ENCODE data around the gene VWA3A. TPM values are rescaled to one million over a fixed set of nuclear protein-coding genes. Genes with fewer than 3 reads are reported as not detected.

The VWA3A gene
- total RNA-seq, 1 experiment from 2014 or later = not detected

- ChIA-PET RAD21 (ENCODE audit: low non-redundant PET in 1 of 2, low total read pairs in 2 of 2, uncharacterized antibody in 2 of 2, unreplicated experiment in 2 of 2) (interaction anchor here in 1 of 2 experiments (1.6 kb wide), 1 partner anchor 185 kb away, joined by 4 read pairs; no protein-coding TSS in a partner anchor), POLR2A (interaction anchor here (1.2 kb wide), 1 partner anchor 185 kb away, joined by 5 read pairs; no protein-coding TSS in a partner anchor), CTCF (interaction anchor here (0.7 to 1.3 kb wide), 4 partner anchors 136 to 234 kb away, joined by 3 to 5 read pairs (median 3); no protein-coding TSS in a partner anchor)
- Histone ChIP-seq H3K36me3 (ENCODE audit: control insufficient read depth in 1 of 2, insufficient read depth in 2 of 2, low read length in 2 of 2) (no peaks in the 10 kb centered on the region), H3K9me2 (ENCODE audit: insufficient read depth) (no peaks in the 10 kb centered on the region), H3K9ac (ENCODE audit: low read length) (no peak overlapping the region), H3K4me2 (ENCODE audit: low read length) (no peak overlapping the region), H3K27me3 (ENCODE audit: insufficient read depth, low read length) (no peaks in the 10 kb centered on the region; the same call in 1 of the 2 replicates), H3K4me3 (replicated peaks in 1 of 2; ENCODE audit: low read depth in 1 of 2, low read length in 2 of 2) (no peak overlapping the region), H3K9me3 (ENCODE audit: control insufficient read depth in 1 of 2, insufficient read depth in 1 of 2, low read depth in 1 of 2, low read length in 2 of 2) (no peaks in the 10 kb centered on the region), H3K4me1 (ENCODE audit: control insufficient read depth in 1 of 2, insufficient read depth in 2 of 2, low read length in 2 of 2) (peaks cover 15 to 21% of the 10 kb centered on the region in 2 experiments), H3K79me2 (ENCODE audit: insufficient read depth, low read length) (no peaks in the 10 kb centered on the region), H4K20me1 (ENCODE audit: insufficient read depth) (no peaks in the 10 kb centered on the region), H3K27ac (ENCODE audit: low read depth, low read length) (no peak overlapping the region), H2AFZ (ENCODE audit: low read depth, low read length, poor library complexity, severe bottlenecking) (no peak overlapping the region)
- ATAC-seq (no peak), DNase-seq (ENCODE audit: low read depth, low spot score) (no peak)
- BruUV-seq (replicated peaks) = no TSS peak
- no peak for TF ChIP-seq CEBPB (IDR thresholded peaks at IDR 0.05; ENCODE audit: low read depth)
- TF ChIP-seq CTCF (IDR thresholded peaks at IDR 0.05 in 2 of 3, conservative IDR thresholded peaks at IDR 0.05 in 1 of 3; ENCODE audit: borderline replicate concordance in 1 of 3, insufficient read depth in 1 of 3, low read depth in 2 of 3, low read length in 2 of 3) = peak in 2 of 3 experiments; percentile 51 to 56; a peak in 4 of 6 replicates
- no peak for TF ChIP-seq EZH2 (IDR thresholded peaks at IDR 0.05)
- TF ChIP-seq ZNF274 (IDR thresholded peaks at IDR 0.05; ENCODE audit: low read depth, low read length) = no peak
- no peak for TF ChIP-seq JUND (IDR thresholded peaks at IDR 0.05)
- no peak for TF ChIP-seq SRF (IDR thresholded peaks at IDR 0.05; ENCODE audit: low read depth)
- no peak for TF ChIP-seq FOSL1 (IDR thresholded peaks at IDR 0.05; ENCODE audit: low read depth)
- intact Hi-C loops (cut with micrococcal nuclease) = loop anchor here (5.0 to 10.0 kb wide), 6 partner anchors 62 to 1248 kb away; partner anchors contain the start of gene IGSF6
These were observed 94.2 kb downstream of the VWA3A start for GRCh38 chr16:22186517-22186916.

GRCh38 chr16:22188267-22188594 lies 95.9 kb downstream of the VWA3A start:
- Histone ChIP-seq H3K4me3 (replicated peaks in 1 of 2; ENCODE audit: low read depth in 1 of 2, low read length in 2 of 2) (no peak overlapping the region), H3K4me1 (ENCODE audit: control insufficient read depth in 1 of 2, insufficient read depth in 2 of 2, low read length in 2 of 2) (peaks cover 20 to 30% of the 10 kb centered on the region in 2 experiments), H3K27me3 (ENCODE audit: insufficient read depth, low read length) (no peaks in the 10 kb centered on the region), H3K4me2 (ENCODE audit: low read length) (peak overlapping the region; percentile 31; the same call in 1 of the 2 replicates), H3K9me2 (ENCODE audit: insufficient read depth) (no peaks in the 10 kb centered on the region), H2AFZ (ENCODE audit: low read depth, low read length, poor library complexity, severe bottlenecking) (peak overlapping the region; percentile 70), H3K9ac (ENCODE audit: low read length) (no peak overlapping the region), H3K9me3 (ENCODE audit: control insufficient read depth in 1 of 2, insufficient read depth in 1 of 2, low read depth in 1 of 2, low read length in 2 of 2) (no peaks in the 10 kb centered on the region), H3K36me3 (ENCODE audit: control insufficient read depth in 1 of 2, insufficient read depth in 2 of 2, low read length in 2 of 2) (no peaks in the 10 kb centered on the region), H3K27ac (ENCODE audit: low read depth, low read length) (no peak overlapping the region), H4K20me1 (ENCODE audit: insufficient read depth) (no peaks in the 10 kb centered on the region), H3K79me2 (ENCODE audit: insufficient read depth, low read length) (no peaks in the 10 kb centered on the region)
- no TSS peak for BruUV-seq (replicated peaks)
- no peak for DNase-seq (ENCODE audit: low read depth, low spot score)
- intact Hi-C loops (cut with micrococcal nuclease) = loop anchor here (1.0 to 10.0 kb wide), 8 partner anchors 63 to 1247 kb away; partner anchors contain the start of gene IGSF6
- no peak for ATAC-seq
- CTCF ChIA-PET = interaction anchor here (0.6 to 2.6 kb wide), 27 partner anchors 8 to 789 kb away, joined by 3 to 42 read pairs (median 4); partner anchors contain the start of gene PDZD9
- POLR2A ChIA-PET = interaction anchor here (0.6 to 1.3 kb wide), 3 partner anchors 185 to 368 kb away, joined by 3 to 8 read pairs (median 4); partner anchors contain the start of gene UQCRC2
- RAD21 ChIA-PET (ENCODE audit: low non-redundant PET in 1 of 2, low total read pairs in 2 of 2, uncharacterized antibody in 2 of 2, unreplicated experiment in 2 of 2) = interaction anchor here (0.6 to 1.5 kb wide), 7 partner anchors 89 to 239 kb away, joined by 3 to 7 read pairs (median 5); no protein-coding TSS in a partner anchor
- TF ChIP-seq TCF7L2 (IDR thresholded peaks at IDR 0.05; ENCODE audit: borderline replicate concordance, extremely low read depth, insufficient read depth, insufficient read length) (no peak), JUND (IDR thresholded peaks at IDR 0.05) (no peak), RAD21 (IDR thresholded peaks at IDR 0.05; ENCODE audit: low read depth) (no peak), SP1 (IDR thresholded peaks at IDR 0.05; ENCODE audit: low read depth) (no peak), REST (IDR thresholded peaks at IDR 0.05; ENCODE audit: low read depth) (no peak), ZFX (IDR thresholded peaks at IDR 0.05) (no peak), FOSL1 (IDR thresholded peaks at IDR 0.05; ENCODE audit: low read depth) (no peak), ZNF274 (IDR thresholded peaks at IDR 0.05; ENCODE audit: low read depth, low read length) (no peak), EGR1 (IDR thresholded peaks at IDR 0.05; ENCODE audit: low read depth) (no peak), POLR2AphosphoS5 (IDR thresholded peaks at IDR 0.05; ENCODE audit: low read depth, low read length) (no peak)

All from HCT116 (cell line).